GM23338 (cell line): ENCODE measurements around the gene SEPTIN7. TPM values are rescaled to one million over a fixed set of nuclear protein-coding genes. Genes with fewer than 3 reads are reported as not detected.

Experiments used
- ATAC-seq: fragments of 200-7000 bp; cut with Tn5 transposase; 3 replicates; pipeline ENCODE4 v1.9.1; 2020
- DNase-seq: peaks from one replicate; pipeline ENCODE4 v3.0.0-alpha.2; 2015; ENCODE audit warnings: low spot score
- H2AFZ ChIP-seq: fragments of 200-600 bp; sonication (generic); 2 replicates; pipeline ENCODE4 v1.8.0; 2016; ENCODE audit warnings: antibody characterized with exemption, mild to moderate bottlenecking, moderate library complexity
- H3F3A ChIP-seq: fragments of 200-600 bp; sonication (generic); replicated peaks from 2 replicates; pipeline ENCODE4 v1.8.0; 2017; ENCODE audit warnings: antibody characterized with exemption, mixed run types, low read depth
- H3K27ac ChIP-seq: fragments of 200-600 bp; sonication (generic); 2 replicates; pipeline ENCODE4 v1.6.1; 2016; ENCODE audit warnings: low read depth
- H3K27me3 ChIP-seq: fragments of 200-600 bp; sonication (generic); 2 replicates; pipeline ENCODE4 v1.8.0; 2016; ENCODE audit warnings: mild to moderate bottlenecking, mixed run types, moderate library complexity; ENCODE audit not compliant: insufficient read depth
- H3K36me3 ChIP-seq: fragments of 200-600 bp; sonication (generic); 2 replicates; pipeline ENCODE4 v1.8.0; 2016; ENCODE audit warnings: mild to moderate bottlenecking; ENCODE audit not compliant: insufficient read depth
- H3K4me1 ChIP-seq: fragments of 200-600 bp; sonication (generic); 2 replicates; pipeline ENCODE4 v1.8.0; 2016; ENCODE audit warnings: mild to moderate bottlenecking, moderate library complexity; ENCODE audit not compliant: insufficient read depth
- H3K4me2 ChIP-seq: fragments of 200-600 bp; sonication (generic); 2 replicates; pipeline ENCODE4 v1.7.1; 2017; ENCODE audit warnings: mixed run types
- H3K4me3 ChIP-seq: fragments of 200-600 bp; sonication (generic); 2 replicates; pipeline ENCODE4 v1.6.1; 2016; ENCODE audit warnings: mixed run types
- H3K79me2 ChIP-seq: fragments of 200-600 bp; sonication (generic); replicated peaks from 2 replicates; pipeline ENCODE4 v1.8.0; 2017; ENCODE audit warnings: mild to moderate bottlenecking; ENCODE audit not compliant: insufficient read depth
- H3K9me2 ChIP-seq: fragments of 200-600 bp; sonication (generic); 2 replicates; pipeline ENCODE4 v1.8.0; 2017; ENCODE audit not compliant: insufficient read depth
- H4K20me1 ChIP-seq: fragments of 200-600 bp; sonication (generic); replicated peaks from 2 replicates; pipeline ENCODE4 v1.8.0; 2017; ENCODE audit warnings: mild to moderate bottlenecking; ENCODE audit not compliant: insufficient read depth
- H3K27ac Mint-ChIP-seq: 2 replicates; pipeline ENCODE4 v1.8.0; 2020; ENCODE audit warnings: inconsistent platforms, mild to moderate bottlenecking, moderate library complexity, mixed read lengths
- H3K27me3 Mint-ChIP-seq: 3 replicates; pipeline ENCODE4 v1.8.0; 2022; ENCODE audit warnings: low read depth, mild to moderate bottlenecking, moderate library complexity, mixed read lengths, inconsistent platforms; ENCODE audit not compliant: insufficient read depth, poor library complexity
- H3K36me3 Mint-ChIP-seq: 3 replicates; pipeline ENCODE4 v1.8.0; 2021; ENCODE audit warnings: low read depth, mild to moderate bottlenecking, inconsistent platforms, moderate library complexity, mixed read lengths
- H3K4me1 Mint-ChIP-seq: 3 replicates; pipeline ENCODE4 v1.8.0; 2020; ENCODE audit warnings: mild to moderate bottlenecking, inconsistent platforms, mixed read lengths
- H3K4me3 Mint-ChIP-seq: 3 replicates; pipeline ENCODE4 v1.8.0; 2021; ENCODE audit warnings: moderate library complexity, mild to moderate bottlenecking, inconsistent platforms, mixed read lengths
- H3K9me3 Mint-ChIP-seq: 3 replicates; pipeline ENCODE4 v1.8.0; 2020; ENCODE audit warnings: moderate library complexity, mild to moderate bottlenecking, inconsistent platforms, mixed read lengths
- EZH2phosphoT487 ChIP-seq: fragments of 200-600 bp; sonication (generic); IDR thresholded peaks from one replicate; pipeline ENCODE4 v1.8.1; 2018; ENCODE audit warnings: antibody characterized with exemption; ENCODE audit not compliant: unreplicated experiment
- JUNB ChIP-seq: IDR thresholded peaks from one replicate; pipeline ENCODE4 v1.6.1; 2016; ENCODE audit warnings: antibody characterized with exemption; ENCODE audit not compliant: unreplicated experiment
- POLR2AphosphoS5 ChIP-seq: IDR thresholded peaks from 2 replicates; pipeline ENCODE4 v1.6.1; 2016; ENCODE audit warnings: antibody characterized with exemption, low read depth
- STAT1 ChIP-seq: IDR thresholded peaks from one replicate; pipeline ENCODE4 v1.6.1; 2016; ENCODE audit warnings: antibody characterized with exemption; ENCODE audit not compliant: unreplicated experiment
- ZNF331 ChIP-seq: fragments of 250-450 bp; sonication (Bioruptor Pico); IDR thresholded peaks from 2 replicates; pipeline ENCODE4 v1.5.0; 2020; ENCODE audit warnings: low read depth, mild to moderate bottlenecking, moderate library complexity
- polyA plus RNA-seq: library from polyadenylated mRNA; unstranded; fragments of >200 nt; fragmentation: Nextera tagmentation; extraction: Ambion mirVana; gene quantifications from 2 replicates; pipeline ENCODE4 v1.2.1, GENCODE V29; 2016
- total RNA-seq: library from RNA; depleted of rRNA; stranded (reverse); fragments of >200 nt; shearing (Covaris generic); gene quantifications from 2 replicates; pipeline ENCODE4 v1.2.3, GENCODE V29; 2014
- TF ChIP-seq, protein P1 (sequence below): IDR thresholded peaks from 2 replicates; pipeline ENCODE4 v1.6.1; 2016; ENCODE audit warnings: antibody characterized with exemption
- TF ChIP-seq, protein P2 (sequence below): fragments of 250-450 bp; sonication (Bioruptor Pico); IDR thresholded peaks from 2 replicates; pipeline ENCODE4 v1.5.0; 2020; ENCODE audit warnings: mild to moderate bottlenecking, moderate library complexity

The SEPTIN7 gene
- total and polyA plus RNA-seq, 2 experiments from 2014 or later = 210 to 499 TPM

DNA sequence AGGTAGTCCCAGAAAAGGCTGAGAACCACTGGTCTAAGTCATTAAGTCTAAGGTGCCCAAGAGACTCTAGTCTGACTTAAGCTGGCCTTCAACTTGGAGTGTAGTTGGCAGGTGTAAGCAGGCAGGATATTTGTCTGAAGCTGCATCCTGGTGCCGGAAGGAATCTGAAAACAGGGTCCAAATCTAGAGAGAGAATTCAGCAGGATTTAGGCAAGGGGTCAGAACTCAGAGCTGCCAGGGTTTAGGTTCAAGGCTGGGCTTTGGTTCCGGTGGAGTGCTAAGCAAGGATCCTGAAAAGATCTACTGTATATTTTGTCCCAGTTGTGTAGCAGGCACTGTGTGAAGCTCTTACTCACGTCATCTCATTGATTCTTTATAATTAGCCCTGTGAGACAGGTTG is 16.5 kb upstream of the SEPTIN7 start:
- Mint-ChIP-seq H3K4me1 (peaks cover 8% of the 10 kb centered on the region), H3K27me3 (no peaks in the 10 kb centered on the region), H3K36me3 (peaks cover 7% of the 10 kb centered on the region; the same call in 2 of the 3 replicates), H3K4me3 (no peak overlapping the region), H3K27ac (no peak overlapping the region), H3K9me3 (peaks cover 13% of the 10 kb centered on the region)
- H3K27ac ChIP-seq = no peak overlapping the region
- TF ChIP-seq EZH2phosphoT487 (no peak), JUNB (no peak), POLR2AphosphoS5 (no peak), STAT1 (no peak)
- TF ChIP-seq, protein P1, sequence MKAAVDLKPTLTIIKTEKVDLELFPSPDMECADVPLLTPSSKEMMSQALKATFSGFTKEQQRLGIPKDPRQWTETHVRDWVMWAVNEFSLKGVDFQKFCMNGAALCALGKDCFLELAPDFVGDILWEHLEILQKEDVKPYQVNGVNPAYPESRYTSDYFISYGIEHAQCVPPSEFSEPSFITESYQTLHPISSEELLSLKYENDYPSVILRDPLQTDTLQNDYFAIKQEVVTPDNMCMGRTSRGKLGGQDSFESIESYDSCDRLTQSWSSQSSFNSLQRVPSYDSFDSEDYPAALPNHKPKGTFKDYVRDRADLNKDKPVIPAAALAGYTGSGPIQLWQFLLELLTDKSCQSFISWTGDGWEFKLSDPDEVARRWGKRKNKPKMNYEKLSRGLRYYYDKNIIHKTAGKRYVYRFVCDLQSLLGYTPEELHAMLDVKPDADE = no peak
- no peaks in the 10 kb centered on the region for H3K27me3 ChIP-seq
- no peaks in the 10 kb centered on the region for H3F3A ChIP-seq
- H2AFZ ChIP-seq = no peak overlapping the region
- DNase-seq (no peak), ATAC-seq (no peak)
- no peaks in the 10 kb centered on the region for H3K36me3 ChIP-seq
- no peaks in the 10 kb centered on the region for H4K20me1 ChIP-seq
- H3K4me3 ChIP-seq = no peak overlapping the region
- no peaks in the 10 kb centered on the region for H3K9me2 ChIP-seq
- no peak overlapping the region for H3K4me2 ChIP-seq
- no peaks in the 10 kb centered on the region for H3K79me2 ChIP-seq
- no peaks in the 10 kb centered on the region for H3K4me1 ChIP-seq

DNA sequence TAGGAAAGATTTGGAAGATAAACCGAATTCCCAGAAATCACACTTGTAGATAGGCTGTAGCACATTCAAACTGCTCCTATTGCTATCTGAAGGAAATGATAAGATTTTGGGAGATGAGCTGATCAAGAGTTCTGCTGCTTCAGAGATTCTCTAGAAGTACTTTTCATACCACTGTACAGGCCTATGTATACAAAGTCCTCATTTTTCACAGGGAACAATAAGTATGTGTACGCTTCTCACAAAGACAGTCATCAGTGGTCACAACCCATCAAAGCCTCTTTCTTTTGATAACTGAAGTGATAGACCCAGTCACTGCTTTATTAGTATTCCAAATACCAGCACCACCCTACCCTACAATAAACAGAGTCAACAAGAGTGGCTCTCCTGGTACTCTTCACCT is 15.6 kb upstream of the SEPTIN7 start:
- H3K4me3 Mint-ChIP-seq = no peak overlapping the region
- DNase-seq = no peak
- Histone ChIP-seq H3K27me3 (no peaks in the 10 kb centered on the region), H2AFZ (no peak overlapping the region), H3K9me2 (no peaks in the 10 kb centered on the region), H3F3A (no peaks in the 10 kb centered on the region), H4K20me1 (no peaks in the 10 kb centered on the region), H3K4me2 (no peak overlapping the region), H3K4me3 (no peak overlapping the region), H3K27ac (no peak overlapping the region), H3K36me3 (no peaks in the 10 kb centered on the region), H3K79me2 (no peaks in the 10 kb centered on the region), H3K4me1 (no peaks in the 10 kb centered on the region)
- H3K4me1 Mint-ChIP-seq = peaks cover 8% of the 10 kb centered on the region
- TF ChIP-seq POLR2AphosphoS5 = no peak
- peaks cover 3% of the 10 kb centered on the region for H3K27me3 Mint-ChIP-seq
- ATAC-seq = no peak
- H3K36me3 Mint-ChIP-seq = peaks cover 10% of the 10 kb centered on the region; the same call in 2 of the 3 replicates
- peaks cover 19% of the 10 kb centered on the region for H3K9me3 Mint-ChIP-seq
- H3K27ac Mint-ChIP-seq = no peak overlapping the region

DNA sequence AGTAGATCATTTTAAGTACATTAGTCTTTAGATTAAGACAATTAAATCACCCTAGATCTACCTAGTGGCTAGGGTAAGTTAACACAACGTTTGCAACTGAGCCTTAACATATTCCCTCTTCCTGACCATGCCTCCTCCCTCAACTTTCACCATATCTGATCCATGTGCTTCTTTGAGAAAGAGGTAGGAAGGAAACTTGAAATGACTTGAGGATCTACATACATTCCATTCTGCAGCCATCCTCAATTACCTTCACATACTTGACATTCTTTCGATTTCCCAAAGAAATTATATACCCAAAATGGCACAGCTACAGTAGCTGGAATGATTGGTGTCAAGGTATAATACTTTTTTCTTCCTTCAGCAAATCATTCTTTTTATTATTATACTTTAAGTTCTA is 12.9 kb upstream of the SEPTIN7 start:
- Histone ChIP-seq H2AFZ (no peak overlapping the region), H3K4me2 (no peak overlapping the region), H3K36me3 (no peaks in the 10 kb centered on the region), H3K4me3 (no peak overlapping the region), H3K9me2 (no peaks in the 10 kb centered on the region), H4K20me1 (no peaks in the 10 kb centered on the region), H3K27ac (no peak overlapping the region), H3K27me3 (no peaks in the 10 kb centered on the region), H3F3A (no peaks in the 10 kb centered on the region), H3K4me1 (no peaks in the 10 kb centered on the region; the same call in 1 of the 2 replicates), H3K79me2 (no peaks in the 10 kb centered on the region)
- Mint-ChIP-seq H3K27ac (peak overlapping the region; percentile 28; the same call in 1 of the 2 replicates), H3K36me3 (peaks cover 10% of the 10 kb centered on the region; the same call in 2 of the 3 replicates), H3K4me1 (peaks cover 8% of the 10 kb centered on the region), H3K4me3 (no peak overlapping the region), H3K9me3 (peaks cover 19% of the 10 kb centered on the region), H3K27me3 (peaks cover 5% of the 10 kb centered on the region)
- peak; percentile 49; the same call in 2 of the 3 replicates for ATAC-seq
- DNase-seq = peak; percentile 70
- TF ChIP-seq ZNF331 (CRISPR knock-in tag) (no peak), POLR2AphosphoS5 (no peak), JUNB (no peak)
- TF ChIP-seq, protein P2, sequence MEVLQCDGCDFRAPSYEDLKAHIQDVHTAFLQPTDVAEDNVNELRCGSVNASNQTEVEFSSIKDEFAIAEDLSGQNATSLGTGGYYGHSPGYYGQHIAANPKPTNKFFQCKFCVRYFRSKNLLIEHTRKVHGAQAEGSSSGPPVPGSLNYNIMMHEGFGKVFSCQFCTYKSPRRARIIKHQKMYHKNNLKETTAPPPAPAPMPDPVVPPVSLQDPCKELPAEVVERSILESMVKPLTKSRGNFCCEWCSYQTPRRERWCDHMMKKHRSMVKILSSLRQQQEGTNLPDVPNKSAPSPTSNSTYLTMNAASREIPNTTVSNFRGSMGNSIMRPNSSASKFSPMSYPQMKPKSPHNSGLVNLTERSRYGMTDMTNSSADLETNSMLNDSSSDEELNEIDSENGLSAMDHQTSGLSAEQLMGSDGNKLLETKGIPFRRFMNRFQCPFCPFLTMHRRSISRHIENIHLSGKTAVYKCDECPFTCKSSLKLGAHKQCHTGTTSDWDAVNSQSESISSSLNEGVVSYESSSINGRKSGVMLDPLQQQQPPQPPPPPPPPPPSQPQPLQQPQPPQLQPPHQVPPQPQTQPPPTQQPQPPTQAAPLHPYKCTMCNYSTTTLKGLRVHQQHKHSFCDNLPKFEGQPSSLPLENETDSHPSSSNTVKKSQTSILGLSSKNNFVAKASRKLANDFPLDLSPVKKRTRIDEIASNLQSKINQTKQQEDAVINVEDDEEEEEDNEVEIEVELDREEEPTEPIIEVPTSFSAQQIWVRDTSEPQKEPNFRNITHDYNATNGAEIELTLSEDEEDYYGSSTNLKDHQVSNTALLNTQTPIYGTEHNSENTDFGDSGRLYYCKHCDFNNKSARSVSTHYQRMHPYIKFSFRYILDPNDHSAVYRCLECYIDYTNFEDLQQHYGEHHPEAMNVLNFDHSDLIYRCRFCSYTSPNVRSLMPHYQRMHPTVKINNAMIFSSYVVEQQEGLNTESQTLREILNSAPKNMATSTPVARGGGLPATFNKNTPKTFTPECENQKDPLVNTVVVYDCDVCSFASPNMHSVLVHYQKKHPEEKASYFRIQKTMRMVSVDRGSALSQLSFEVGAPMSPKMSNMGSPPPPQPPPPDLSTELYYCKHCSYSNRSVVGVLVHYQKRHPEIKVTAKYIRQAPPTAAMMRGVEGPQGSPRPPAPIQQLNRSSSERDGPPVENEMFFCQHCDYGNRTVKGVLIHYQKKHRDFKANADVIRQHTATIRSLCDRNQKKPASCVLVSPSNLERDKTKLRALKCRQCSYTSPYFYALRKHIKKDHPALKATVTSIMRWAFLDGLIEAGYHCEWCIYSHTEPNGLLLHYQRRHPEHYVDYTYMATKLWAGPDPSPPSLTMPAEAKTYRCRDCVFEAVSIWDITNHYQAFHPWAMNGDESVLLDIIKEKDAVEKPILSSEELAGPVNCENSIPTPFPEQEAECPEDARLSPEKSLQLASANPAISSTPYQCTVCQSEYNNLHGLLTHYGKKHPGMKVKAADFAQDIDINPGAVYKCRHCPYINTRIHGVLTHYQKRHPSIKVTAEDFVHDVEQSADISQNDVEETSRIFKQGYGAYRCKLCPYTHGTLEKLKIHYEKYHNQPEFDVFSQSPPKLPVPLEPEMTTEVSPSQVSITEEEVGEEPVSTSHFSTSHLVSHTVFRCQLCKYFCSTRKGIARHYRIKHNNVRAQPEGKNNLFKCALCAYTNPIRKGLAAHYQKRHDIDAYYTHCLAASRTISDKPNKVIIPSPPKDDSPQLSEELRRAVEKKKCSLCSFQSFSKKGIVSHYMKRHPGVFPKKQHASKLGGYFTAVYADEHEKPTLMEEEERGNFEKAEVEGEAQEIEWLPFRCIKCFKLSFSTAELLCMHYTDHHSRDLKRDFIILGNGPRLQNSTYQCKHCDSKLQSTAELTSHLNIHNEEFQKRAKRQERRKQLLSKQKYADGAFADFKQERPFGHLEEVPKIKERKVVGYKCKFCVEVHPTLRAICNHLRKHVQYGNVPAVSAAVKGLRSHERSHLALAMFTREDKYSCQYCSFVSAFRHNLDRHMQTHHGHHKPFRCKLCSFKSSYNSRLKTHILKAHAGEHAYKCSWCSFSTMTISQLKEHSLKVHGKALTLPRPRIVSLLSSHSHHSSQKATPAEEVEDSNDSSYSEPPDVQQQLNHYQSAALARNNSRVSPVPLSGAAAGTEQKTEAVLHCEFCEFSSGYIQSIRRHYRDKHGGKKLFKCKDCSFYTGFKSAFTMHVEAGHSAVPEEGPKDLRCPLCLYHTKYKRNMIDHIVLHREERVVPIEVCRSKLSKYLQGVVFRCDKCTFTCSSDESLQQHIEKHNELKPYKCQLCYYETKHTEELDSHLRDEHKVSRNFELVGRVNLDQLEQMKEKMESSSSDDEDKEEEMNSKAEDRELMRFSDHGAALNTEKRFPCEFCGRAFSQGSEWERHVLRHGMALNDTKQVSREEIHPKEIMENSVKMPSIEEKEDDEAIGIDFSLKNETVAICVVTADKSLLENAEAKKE (CRISPR knock-in tag) = no peak
